Measurements from ENCODE around the gene LRRN1.

- TF ChIP-seq CTCF (IDR thresholded peaks at IDR 0.05) (no peak), POLR2AphosphoS5 (IDR thresholded peaks at IDR 0.05) (no peak)
Measured at GRCh38 chr3:3847994-3848922, 49.0 kb downstream of the LRRN1 start.
